ENCODE results near the gene SLC40A1. TPM values are rescaled to one million over a fixed set of nuclear protein-coding genes. Genes with fewer than 3 reads are reported as not detected.
A peak's percentile ranks its signal among the peaks of the same experiment; 100 is the strongest.

The SLC40A1 gene
- total and polyA plus RNA-seq, 2 donors (not counting 3 experiments of a cell fraction or from before 2014, with no cell fraction given), result 8.5 to 15.1 TPM

DNA sequence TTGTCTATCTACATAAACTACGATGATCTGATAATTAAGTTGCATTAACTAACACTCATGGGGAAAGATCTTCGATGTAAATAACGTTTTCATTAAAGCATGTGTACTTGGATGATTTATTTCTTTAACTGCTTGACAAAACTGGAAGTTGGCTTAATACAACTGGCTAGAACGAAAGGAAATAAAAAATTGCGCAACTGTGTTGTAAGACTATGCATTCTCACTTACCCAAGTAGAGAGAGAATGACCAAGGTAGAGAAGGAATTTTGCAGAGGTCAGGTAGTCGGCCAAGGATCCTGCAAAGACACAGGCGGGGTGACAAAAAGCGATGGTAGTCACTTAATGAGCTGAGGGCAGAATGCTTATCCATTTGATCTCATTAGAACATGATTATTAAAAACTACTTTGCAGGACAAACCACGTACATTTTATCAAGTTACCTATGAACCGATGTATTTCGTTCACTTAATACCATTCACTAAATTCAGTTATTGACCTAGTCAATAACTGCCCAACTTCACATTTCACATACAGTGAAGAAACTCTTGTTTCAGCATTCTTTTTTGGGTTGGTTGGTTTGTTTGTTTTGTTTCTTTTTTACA is 900 bp downstream of the SLC40A1 start:
- H3K4me1 ChIP-seq (ENCODE audit: control insufficient read depth, extremely low read depth, insufficient read depth, low read length), result peaks cover 18% of the 10 kb centered on the region
- dilution Hi-C loops (cut with MboI; ENCODE audit: extremely low pct_ligation_motif_present, low sequenced_read_pairs) (no loop called here), intact Hi-C loops (cut with micrococcal nuclease) (loop anchor here (1.0 to 2.0 kb wide), 2 partner anchors 33 to 138 kb away; partner anchors contain the start of gene WDR75)
- TF ChIP-seq EZH2 (IDR thresholded peaks at IDR 0.05; ENCODE audit: borderline replicate concordance, low read depth, low read length, severe bottlenecking), result no peak
- TF ChIP-seq FOS (IDR thresholded peaks at IDR 0.05; ENCODE audit: borderline replicate concordance, insufficient read depth, low read length), result no peak
- TF ChIP-seq, protein P1, sequence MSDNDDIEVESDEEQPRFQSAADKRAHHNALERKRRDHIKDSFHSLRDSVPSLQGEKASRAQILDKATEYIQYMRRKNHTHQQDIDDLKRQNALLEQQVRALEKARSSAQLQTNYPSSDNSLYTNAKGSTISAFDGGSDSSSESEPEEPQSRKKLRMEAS (IDR thresholded peaks at IDR 0.05; ENCODE audit: insufficient read depth, insufficient read length), result no peak
- no peak for TF ChIP-seq GATA2 (IDR thresholded peaks at IDR 0.05; ENCODE audit: insufficient read depth, insufficient read length, low read depth, low read length)
- TF ChIP-seq POLR2AphosphoS5 (IDR thresholded peaks at IDR 0.05; ENCODE audit: insufficient read depth, low read depth, low read length), result no peak
- TF ChIP-seq, protein P2, sequence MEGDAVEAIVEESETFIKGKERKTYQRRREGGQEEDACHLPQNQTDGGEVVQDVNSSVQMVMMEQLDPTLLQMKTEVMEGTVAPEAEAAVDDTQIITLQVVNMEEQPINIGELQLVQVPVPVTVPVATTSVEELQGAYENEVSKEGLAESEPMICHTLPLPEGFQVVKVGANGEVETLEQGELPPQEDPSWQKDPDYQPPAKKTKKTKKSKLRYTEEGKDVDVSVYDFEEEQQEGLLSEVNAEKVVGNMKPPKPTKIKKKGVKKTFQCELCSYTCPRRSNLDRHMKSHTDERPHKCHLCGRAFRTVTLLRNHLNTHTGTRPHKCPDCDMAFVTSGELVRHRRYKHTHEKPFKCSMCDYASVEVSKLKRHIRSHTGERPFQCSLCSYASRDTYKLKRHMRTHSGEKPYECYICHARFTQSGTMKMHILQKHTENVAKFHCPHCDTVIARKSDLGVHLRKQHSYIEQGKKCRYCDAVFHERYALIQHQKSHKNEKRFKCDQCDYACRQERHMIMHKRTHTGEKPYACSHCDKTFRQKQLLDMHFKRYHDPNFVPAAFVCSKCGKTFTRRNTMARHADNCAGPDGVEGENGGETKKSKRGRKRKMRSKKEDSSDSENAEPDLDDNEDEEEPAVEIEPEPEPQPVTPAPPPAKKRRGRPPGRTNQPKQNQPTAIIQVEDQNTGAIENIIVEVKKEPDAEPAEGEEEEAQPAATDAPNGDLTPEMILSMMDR (IDR thresholded peaks at IDR 0.05; ENCODE audit: extremely low read depth in 1 of 2, insufficient read depth in 1 of 2, low read depth in 1 of 2, low read length in 2 of 2), result no peak
- no peak for TF ChIP-seq JUN (IDR thresholded peaks at IDR 0.05; ENCODE audit: borderline replicate concordance, insufficient read depth, insufficient read length, low read depth)
- no peak for TF ChIP-seq POLR2A (IDR thresholded peaks at IDR 0.05; ENCODE audit: low read depth, low read length)
- no peak for TF ChIP-seq MYC (IDR thresholded peaks at IDR 0.05; ENCODE audit: low read depth, low read length)
- ChIA-PET CTCF (interaction anchor here (1.2 to 2.0 kb wide), 4 partner anchors 10 to 53 kb away, joined by 3 to 10 read pairs (median 5); no protein-coding TSS in a partner anchor), POLR2A (interaction anchor here (1.6 kb wide), 1 partner anchor 34 kb away, joined by 9 read pairs; no protein-coding TSS in a partner anchor)
- BruUV-seq (replicated peaks), result no TSS peak
- peak; percentile 43 for FAIRE-seq
- peak overlapping the region in 2 of 3 experiments; percentile 75 to 79 for H3K4me3 ChIP-seq (replicated peaks in 1 of 3; ENCODE audit: insufficient read depth in 1 of 3, low read depth in 1 of 3, low read length in 3 of 3)
- H4K20me1 ChIP-seq (replicated peaks; ENCODE audit: control insufficient read depth, extremely low read depth, insufficient read depth, low read length), result no peaks in the 10 kb centered on the region
- no peak overlapping the region for H3K27ac ChIP-seq (ENCODE audit: insufficient read depth, low read depth, low read length)
- H3K27me3 ChIP-seq (ENCODE audit: control insufficient read depth in 2 of 2, insufficient read depth in 2 of 2, low read length in 2 of 2), result no peaks in the 10 kb centered on the region
- H3K9me3 ChIP-seq (replicated peaks; ENCODE audit: control insufficient read depth, insufficient read depth, low read length), result no peaks in the 10 kb centered on the region
- no peak overlapping the region for H3K9ac ChIP-seq (replicated peaks; ENCODE audit: extremely low read depth, insufficient read depth, low read length)
- DNase-seq (ENCODE audit: low read depth, low spot score), result peak; percentile 48
- H3K4me2 ChIP-seq (ENCODE audit: insufficient read depth, low read length), result peak overlapping the region; percentile 85
- H3K9me1 ChIP-seq (replicated peaks; ENCODE audit: control insufficient read depth, extremely low read depth, insufficient read depth, low read length), result no peaks in the 10 kb centered on the region
- H3K79me2 ChIP-seq (ENCODE audit: control insufficient read depth, insufficient read depth, low read length), result no peaks in the 10 kb centered on the region
- H2AFZ ChIP-seq (ENCODE audit: low read depth, low read length), result peak overlapping the region; percentile 96
- H3K36me3 ChIP-seq (ENCODE audit: control insufficient read depth in 2 of 2, extremely low read depth in 1 of 2, insufficient read depth in 2 of 2, low read length in 2 of 2), result no peaks in the 10 kb centered on the region
